IPS-11a (cell line): Measurements from ENCODE around the gene MN1.

Experiments used
- H3K4me3 ChIP-seq: one replicate; pipeline ENCODE4 v1.5.1; 2013; ENCODE audit warnings: low read depth, low read length, control low read depth

Gene MN1

GRCh38 chr22:27800250-27801201, 1.0 kb downstream of the MN1 start:
- H3K4me3 ChIP-seq: peak overlapping the region; percentile 46

DNA sequence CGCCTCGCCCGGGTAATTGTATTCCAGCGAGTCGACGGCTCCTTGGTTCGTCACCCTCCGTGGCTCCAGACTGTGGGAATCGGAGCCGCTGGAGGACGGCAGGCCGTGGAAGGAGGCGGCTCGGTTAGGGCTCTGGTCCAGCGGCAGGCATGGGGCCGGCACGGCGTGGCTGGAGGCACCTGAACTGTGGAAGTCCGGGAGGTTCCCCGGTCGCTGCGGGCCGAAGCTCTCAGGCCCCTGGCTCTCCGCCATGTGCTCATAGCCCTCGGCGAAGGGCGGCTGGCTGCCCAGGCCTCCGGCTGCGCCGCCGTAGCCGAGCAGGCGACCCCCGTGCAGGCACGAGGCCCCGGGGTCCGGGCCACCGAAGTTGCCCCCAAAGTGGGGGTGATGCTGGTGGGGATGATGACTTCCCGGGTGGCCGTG, 1.7 kb downstream of the MN1 start:
- H3K4me3 ChIP-seq: no peak overlapping the region

GRCh38 chr22:27799015-27799826, 2.3 kb downstream of the MN1 start:
- no peak overlapping the region for H3K4me3 ChIP-seq

DNA sequence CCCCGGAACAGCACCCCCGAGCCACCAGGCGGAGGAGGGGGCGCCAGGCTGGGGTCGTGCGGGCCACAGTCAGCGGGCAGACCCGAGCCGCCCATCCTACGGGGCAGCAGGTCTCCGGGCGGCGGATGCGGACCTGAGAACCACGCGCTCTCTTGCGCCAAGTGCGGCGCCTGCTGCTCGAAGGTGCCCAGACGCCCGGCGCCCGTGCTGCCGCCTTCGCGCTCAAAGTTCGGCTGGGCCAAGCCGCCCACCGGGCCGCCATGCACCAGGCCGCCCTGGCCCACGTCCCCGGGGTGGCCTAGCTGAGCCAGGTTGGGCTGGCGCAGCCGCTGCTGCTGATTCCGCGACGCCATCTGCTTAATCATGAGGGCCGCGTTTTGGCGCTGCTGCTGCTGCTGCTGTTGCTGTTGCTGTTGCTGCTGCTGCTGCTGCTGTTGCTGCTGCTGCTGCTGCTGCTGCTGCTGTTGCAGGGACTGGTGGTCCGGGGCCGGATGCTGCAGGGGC, 3.0 kb downstream of the MN1 start:
- no peak overlapping the region for H3K4me3 ChIP-seq

DNA sequence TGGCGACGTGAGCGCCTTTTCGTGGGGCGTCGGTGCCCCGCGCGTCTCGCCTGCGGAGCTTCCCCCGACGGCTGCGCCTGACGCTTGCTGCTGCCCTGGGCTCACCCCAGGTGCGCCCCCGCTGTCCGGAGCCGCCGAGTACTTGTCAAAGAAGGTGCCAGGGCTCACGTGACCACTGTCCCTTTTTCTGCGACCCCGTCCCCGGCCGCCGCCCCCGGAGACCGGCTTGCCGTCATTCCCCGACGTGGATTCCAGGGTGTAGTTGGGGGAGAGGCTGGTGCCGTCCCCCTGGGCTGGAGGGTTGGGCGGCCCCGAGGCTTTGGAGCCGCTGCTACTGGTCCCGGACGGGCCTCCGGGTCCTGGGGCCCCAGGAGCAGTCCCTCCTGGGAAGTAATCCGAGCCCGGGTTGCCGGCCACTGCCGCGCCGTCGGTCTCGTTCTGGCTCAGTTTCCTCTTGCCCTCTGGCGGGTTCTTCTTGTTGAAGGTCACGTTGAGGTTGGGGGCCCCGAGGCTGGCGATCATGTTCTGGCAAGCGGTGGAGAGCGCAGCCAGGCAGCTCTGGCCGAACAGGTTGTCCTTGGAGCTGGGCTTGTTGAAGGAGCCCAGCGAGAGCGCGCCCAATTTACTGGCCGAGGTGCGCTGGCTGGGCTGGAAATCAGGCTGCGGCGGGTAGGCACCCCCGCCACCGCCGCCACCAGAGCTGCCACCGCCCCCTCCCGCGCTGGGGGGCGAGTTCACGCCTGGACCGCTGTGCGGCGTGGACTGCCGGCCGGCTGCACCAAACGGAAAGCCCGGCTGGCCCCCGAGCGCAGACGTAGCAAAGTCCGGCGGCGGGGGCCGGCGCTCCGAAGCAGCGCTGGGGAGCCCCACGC, 3.8 kb downstream of the MN1 start:
- H3K4me3 ChIP-seq: no peak overlapping the region

DNA sequence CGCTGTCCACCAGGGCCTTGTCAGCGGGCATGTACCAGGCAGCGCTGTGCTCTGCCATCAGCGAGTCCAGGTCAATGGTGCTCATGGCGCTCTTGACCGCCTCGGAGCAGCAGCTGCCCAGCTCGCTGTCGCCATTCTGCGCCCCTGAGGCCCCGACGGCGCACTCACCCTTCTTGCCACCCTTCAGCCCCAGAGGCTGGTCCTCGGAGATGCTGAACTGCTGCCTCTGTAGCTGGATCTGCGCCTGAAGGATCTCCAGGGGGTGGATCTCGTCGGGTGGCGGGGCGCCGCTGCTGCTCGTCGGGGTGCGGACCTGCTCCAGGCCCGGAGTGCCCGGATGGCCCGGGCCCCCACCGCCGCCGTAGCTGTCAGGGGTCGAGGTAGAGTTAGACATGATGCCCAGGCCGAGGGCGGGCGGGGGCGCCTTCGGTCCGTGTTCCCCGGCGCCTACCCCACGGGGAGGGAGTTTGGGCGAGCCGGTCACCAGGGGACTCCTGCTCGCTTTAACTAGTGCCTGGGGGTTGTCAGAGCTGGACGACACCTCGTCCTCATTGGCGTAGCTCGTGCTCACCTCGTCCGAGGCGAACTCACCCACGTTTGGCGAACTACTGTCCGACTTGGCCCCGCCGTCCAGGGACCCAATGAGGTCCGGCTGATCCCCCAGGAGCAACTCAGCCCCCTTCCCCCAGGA, 4.6 kb downstream of the MN1 start:
- no peak overlapping the region for H3K4me3 ChIP-seq

DNA sequence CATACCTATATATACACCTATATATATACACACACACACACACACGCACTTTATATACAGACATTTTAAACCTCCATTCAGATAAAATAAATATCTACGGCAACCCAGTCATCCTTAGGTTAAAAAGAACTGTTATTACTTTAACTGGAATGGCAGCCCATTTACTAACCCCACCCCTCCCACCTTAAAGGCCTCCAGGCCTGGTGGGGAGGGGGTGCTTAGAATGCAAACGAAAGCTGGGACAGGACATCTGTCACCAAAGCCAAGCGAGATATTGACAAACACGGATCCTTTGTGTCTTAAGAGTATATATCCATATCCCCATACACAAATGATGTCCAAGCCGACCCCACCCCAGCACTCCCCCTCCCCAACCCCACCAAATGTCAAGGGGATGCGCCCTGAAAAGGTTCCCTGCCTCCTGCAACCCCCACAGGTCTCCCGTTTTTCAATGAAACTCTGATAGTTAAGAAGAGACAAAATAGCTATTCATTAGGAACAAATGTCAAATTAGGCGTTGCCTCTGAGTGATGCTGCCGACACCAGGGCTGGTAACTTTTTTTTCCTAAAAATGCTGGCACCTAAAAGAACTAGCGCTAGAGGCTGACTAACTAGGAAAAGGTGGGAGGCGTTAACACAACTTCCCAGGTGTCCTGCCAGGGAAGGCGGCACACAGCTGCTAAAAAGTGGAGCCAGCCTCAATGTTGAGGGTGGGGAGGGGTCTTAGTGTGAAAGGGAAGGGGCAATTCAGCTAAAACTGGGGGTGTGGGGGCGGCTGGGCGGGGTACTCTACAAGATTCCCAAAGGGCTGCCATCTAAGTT, 5.6 kb downstream of the MN1 start:
- no peak overlapping the region for H3K4me3 ChIP-seq

DNA sequence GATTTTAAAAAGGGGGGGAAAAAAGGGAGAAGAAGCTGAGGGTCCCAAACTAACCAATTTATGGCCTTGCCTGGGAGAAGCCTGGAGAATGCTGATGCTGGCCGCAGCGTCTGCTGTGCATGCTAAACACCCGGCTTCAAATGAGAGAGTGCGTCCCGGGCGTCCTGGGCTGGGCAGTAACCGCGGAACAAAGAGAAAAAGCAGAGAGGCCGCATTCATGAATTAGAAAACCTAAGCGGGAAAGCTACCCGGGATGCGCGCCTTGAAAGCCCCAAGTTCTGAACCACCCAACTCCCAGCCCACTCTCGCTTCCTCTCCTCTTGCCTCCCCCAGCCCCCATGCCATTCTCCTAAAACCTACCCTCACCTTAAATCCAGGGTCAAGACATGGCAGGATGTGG, 6.5 kb downstream of the MN1 start:
- H3K4me3 ChIP-seq: peak overlapping the region; percentile 1

- H3K4me3 ChIP-seq: no peak overlapping the region
These were observed 7.3 kb downstream of the MN1 start for GRCh38 chr22:27794226-27794625.

DNA sequence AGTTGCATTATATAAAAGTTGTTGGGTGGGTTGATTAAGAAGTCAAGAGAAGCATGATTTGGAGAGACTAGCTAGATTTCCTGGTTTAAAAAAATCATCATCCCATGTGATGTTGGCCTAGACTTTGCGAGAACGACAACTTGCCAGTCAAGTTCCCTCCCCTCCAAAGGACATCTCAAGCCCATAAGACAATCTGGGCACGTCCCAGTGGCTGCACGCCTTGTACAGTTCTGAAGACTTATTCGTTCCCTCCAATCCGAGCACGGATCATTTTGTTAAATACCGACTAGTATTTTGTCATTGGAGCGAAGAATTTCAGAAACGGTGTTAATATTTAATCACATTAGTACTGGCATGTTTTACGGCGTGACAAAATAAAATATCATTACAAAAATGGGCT, 8.0 kb downstream of the MN1 start:
- H3K4me3 ChIP-seq: no peak overlapping the region

DNA sequence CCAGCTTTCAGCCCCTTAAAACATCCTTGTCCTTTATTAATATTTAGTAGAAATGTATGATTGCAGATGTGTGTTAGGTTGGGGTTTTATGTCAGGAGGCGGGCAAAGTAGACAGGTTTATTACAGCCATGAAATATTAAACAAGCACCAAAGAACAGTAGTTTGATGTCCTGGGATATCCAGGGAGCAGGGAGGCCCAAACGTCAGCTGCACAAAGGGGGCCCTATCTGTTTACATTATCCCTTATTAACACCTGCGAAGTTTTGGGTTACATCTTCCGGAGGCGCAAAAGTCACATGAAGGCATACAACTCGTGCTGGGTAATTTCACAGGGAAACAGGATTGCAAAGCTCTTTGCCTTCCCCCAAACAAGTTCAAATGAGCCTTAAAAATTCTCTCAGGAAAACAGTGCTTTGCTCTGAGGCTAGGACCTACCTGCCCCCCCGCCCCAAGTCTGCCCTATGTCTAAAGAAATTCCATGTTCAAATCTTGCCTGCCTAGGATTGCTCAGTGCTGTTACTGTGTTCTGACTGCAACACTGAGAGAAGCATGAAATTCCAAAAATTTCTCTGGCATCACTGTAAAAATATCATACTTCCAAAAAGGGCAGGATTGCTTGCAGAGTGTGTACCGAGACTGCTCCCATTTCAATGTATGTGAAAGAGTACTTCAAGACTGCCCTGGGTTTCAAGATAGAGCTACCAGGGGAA, 8.9 kb downstream of the MN1 start:
- no peak overlapping the region for H3K4me3 ChIP-seq

GRCh38 chr22:27791859-27792241, 9.7 kb downstream of the MN1 start:
- no peak overlapping the region for H3K4me3 ChIP-seq

GRCh38 chr22:27791159-27791858, 10.2 kb downstream of the MN1 start:
- H3K4me3 ChIP-seq: no peak overlapping the region

GRCh38 chr22:27790376-27791158, 11.0 kb downstream of the MN1 start:
- no peak overlapping the region for H3K4me3 ChIP-seq

DNA sequence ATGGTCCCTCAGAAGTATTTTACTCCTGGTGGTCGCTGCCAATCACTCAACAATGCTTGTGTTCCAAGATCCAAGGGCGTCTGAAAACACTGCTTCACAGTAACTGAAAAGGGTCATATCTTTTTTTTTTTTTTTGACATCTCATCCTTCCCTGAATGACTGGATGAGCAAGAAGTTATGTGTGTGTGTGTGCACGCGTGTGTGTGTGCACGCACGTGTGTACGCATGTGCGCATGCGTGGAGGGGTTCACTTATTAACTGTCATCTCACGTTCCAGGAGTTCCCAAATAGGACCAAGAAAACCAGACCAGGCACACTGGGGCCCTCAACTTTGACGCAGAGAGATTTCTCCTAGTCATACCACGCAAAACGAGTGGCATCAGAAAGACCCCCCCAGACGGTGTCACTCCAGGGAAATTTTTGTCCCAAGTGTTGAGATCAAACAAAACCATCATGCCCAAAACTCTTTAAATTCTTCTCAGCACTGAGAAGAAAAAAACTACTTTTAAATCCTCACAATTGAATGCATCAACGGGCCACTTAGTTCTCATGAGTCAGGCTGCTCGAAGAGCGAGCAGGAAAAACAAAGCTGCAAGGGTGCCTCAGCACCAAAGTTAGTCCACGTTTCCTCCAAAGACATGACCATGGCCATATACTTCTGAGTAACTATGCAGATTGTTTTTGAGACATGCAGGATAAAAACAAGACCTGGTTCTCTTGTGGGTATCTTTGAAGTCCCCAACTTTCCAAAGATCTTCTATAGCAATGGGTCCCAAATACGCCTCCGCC, 12.9 kb downstream of the MN1 start:
- H3K4me3 ChIP-seq: no peak overlapping the region

GRCh38 chr22:27786965-27787364, 14.6 kb downstream of the MN1 start:
- H3K4me3 ChIP-seq: no peak overlapping the region
